Hepatocyte (in vitro differentiated cells): ENCODE data around the gene LMBRD2. TPM values are rescaled to one million over a fixed set of nuclear protein-coding genes. Genes with fewer than 3 reads are reported as not detected.

ENCODE experiments used
- DNase-seq: peaks from one replicate; pipeline ENCODE4 v3.0.0-alpha.2; 2016; ENCODE audit warnings: low spot score
- H2AFZ ChIP-seq: fragments of 200-600 bp; sonication (generic); 2 replicates; pipeline ENCODE4 v1.6.0; 2016; ENCODE audit warnings: antibody characterized with exemption, mild to moderate bottlenecking
- H3K27ac ChIP-seq: fragments of 200-600 bp; sonication (generic); 2 replicates; pipeline ENCODE4 v1.5.1; 2016; ENCODE audit warnings: mild to moderate bottlenecking
- H3K27me3 ChIP-seq: fragments of 200-600 bp; sonication (generic); 2 replicates; pipeline ENCODE4 v1.6.1; 2016
- H3K36me3 ChIP-seq: fragments of 200-600 bp; sonication (generic); replicated peaks from 2 replicates; pipeline ENCODE4 v1.5.1; 2016; ENCODE audit warnings: low read depth; ENCODE audit not compliant: insufficient read depth
- H3K4me1 ChIP-seq: fragments of 200-600 bp; sonication (generic); 2 replicates; pipeline ENCODE4 v1.5.1; 2016; ENCODE audit warnings: mild to moderate bottlenecking, moderate library complexity; ENCODE audit not compliant: insufficient read depth
- H3K4me2 ChIP-seq: fragments of 200-600 bp; sonication (generic); 2 replicates; pipeline ENCODE4 v1.6.0; 2016
- H3K4me3 ChIP-seq: fragments of 200-600 bp; sonication (generic); 2 replicates; pipeline ENCODE4 v1.5.1; 2016; ENCODE audit warnings: mild to moderate bottlenecking
- H3K79me2 ChIP-seq: fragments of 200-600 bp; sonication (generic); 2 replicates; pipeline ENCODE4 v1.6.0; 2017; ENCODE audit warnings: mild to moderate bottlenecking
- H3K9me2 ChIP-seq: fragments of 200-600 bp; sonication (generic); replicated peaks from 2 replicates; pipeline ENCODE4 v1.6.0; 2017; ENCODE audit warnings: mild to moderate bottlenecking; ENCODE audit not compliant: insufficient read depth
- H3K9me3 ChIP-seq: fragments of 200-600 bp; sonication (generic); 2 replicates; pipeline ENCODE4 v1.5.1; 2016; ENCODE audit warnings: low read depth, mild to moderate bottlenecking
- H4K20me1 ChIP-seq: fragments of 200-600 bp; sonication (generic); 2 replicates; pipeline ENCODE4 v1.6.0; 2016; ENCODE audit warnings: mild to moderate bottlenecking; ENCODE audit not compliant: insufficient read depth, poor library complexity, severe bottlenecking
- EZH2 ChIP-seq: fragments of 200-600 bp; sonication (generic); IDR thresholded peaks from 2 replicates; pipeline ENCODE4 v1.6.1; 2016; ENCODE audit warnings: antibody characterized with exemption, mild to moderate bottlenecking, borderline replicate concordance
- EZH2phosphoT487 ChIP-seq: fragments of 200-600 bp; sonication (generic); IDR thresholded peaks from one replicate; pipeline ENCODE4 v1.6.1; 2018; ENCODE audit warnings: antibody characterized with exemption, mild to moderate bottlenecking, low read depth, moderate library complexity; ENCODE audit not compliant: unreplicated experiment, severe bottlenecking
- WGBS: methylation state at CpG from one replicate; pipeline ENCODE4 v1.1.6; 2016; ENCODE audit warnings: low lambda C conversion rate; ENCODE audit errors: missing lambda C conversion rate; 5-methylcytosine and 5-hydroxymethylcytosine counted together
- polyA plus RNA-seq: library from polyadenylated mRNA; unstranded; fragments of >200 nt; fragmentation: Nextera tagmentation; extraction: Ambion mirVana; gene quantifications from 2 replicates; pipeline ENCODE4 v1.2.1, GENCODE V29; 2016
- total RNA-seq: library from RNA; depleted of rRNA; stranded (reverse); fragments of >200 nt; gene quantifications from 2 replicates; pipeline ENCODE4 v1.2.3, GENCODE V29; 2014
- TF ChIP-seq, protein P1 (sequence below): fragments of 200-600 bp; sonication (generic); IDR thresholded peaks from 2 replicates; pipeline ENCODE4 v1.5.1; 2016; ENCODE audit warnings: antibody characterized with exemption, mild to moderate bottlenecking; ENCODE audit not compliant: poor library complexity

LMBRD2 gene
- total and polyA plus RNA-seq, 2 experiments from 2014 or later: 4.5 to 27.9 TPM

DNA sequence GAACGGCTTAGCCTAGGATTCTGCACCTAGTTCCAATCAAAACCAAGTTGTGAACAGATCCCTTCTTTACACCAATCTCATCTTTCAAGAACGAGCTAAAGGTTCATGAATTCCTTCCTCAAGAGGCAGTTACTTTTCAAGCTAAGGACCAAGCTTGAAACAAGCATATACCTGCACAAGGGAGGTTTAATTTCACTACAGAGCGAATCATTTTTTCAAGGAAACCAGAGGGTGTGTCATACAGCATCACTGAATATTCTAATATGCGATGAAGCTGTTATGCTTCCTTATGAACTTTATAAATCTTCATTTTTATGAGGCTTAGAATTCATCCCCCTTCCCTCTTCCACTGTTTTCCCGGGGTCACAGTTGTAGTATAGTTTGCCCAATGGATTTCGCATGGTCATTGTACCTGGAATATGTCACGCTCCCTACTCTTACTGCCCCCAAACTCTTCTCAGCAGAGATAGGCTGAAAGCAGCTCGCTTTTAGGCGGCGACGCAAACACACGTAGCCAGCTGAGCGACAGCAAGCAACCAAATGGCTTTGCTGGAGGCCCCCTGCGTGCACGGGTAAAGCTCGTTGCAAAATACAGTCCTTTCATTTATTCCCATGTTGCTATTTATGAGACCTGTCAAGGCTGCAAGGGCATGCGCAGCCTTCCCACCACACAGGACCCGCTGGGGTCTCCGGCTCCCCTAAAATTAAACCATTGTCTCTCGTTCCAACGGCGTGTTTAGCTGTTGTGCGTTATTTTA, 832 bp downstream of the LMBRD2 start:
- peaks cover 73% of the 10 kb centered on the region for H3K79me2 ChIP-seq
- TF ChIP-seq, protein P1, sequence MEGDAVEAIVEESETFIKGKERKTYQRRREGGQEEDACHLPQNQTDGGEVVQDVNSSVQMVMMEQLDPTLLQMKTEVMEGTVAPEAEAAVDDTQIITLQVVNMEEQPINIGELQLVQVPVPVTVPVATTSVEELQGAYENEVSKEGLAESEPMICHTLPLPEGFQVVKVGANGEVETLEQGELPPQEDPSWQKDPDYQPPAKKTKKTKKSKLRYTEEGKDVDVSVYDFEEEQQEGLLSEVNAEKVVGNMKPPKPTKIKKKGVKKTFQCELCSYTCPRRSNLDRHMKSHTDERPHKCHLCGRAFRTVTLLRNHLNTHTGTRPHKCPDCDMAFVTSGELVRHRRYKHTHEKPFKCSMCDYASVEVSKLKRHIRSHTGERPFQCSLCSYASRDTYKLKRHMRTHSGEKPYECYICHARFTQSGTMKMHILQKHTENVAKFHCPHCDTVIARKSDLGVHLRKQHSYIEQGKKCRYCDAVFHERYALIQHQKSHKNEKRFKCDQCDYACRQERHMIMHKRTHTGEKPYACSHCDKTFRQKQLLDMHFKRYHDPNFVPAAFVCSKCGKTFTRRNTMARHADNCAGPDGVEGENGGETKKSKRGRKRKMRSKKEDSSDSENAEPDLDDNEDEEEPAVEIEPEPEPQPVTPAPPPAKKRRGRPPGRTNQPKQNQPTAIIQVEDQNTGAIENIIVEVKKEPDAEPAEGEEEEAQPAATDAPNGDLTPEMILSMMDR: no peak
- TF ChIP-seq EZH2 (no peak), EZH2phosphoT487 (no peak)
- DNase-seq: peak; percentile 64

DNA sequence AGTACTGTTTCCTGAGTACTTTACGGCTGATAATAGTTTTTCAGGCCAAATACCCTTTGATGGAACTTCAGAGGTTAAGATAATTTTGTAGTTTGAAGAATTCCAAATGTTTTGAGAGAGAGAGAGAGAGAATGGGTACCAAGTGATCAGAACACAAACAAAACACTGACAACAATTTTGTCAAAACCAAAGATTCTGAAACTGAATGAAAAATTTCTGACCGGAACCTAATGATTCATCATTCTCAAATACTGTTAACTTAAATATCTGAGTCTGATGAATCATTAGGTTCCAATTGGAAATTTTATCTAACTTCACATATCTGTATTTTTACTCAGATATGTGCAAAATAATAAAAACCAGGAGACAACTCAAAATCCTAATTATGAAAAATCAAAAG, 4.0 kb downstream of the LMBRD2 start:
- 75% methylated on average over 2 of the region's 2 CpGs for WGBS
- no peak overlapping the region for H3K4me2 ChIP-seq
- H3K36me3 ChIP-seq: no peaks in the 10 kb centered on the region

More for the DNA sequence above, 832 bp downstream of the LMBRD2 start:
- H3K9me3 ChIP-seq: no peaks in the 10 kb centered on the region
- H3K4me1 ChIP-seq: peaks cover 23% of the 10 kb centered on the region
- no peaks in the 10 kb centered on the region for H3K9me2 ChIP-seq
- H4K20me1 ChIP-seq: no peaks in the 10 kb centered on the region
- H3K27me3 ChIP-seq: no peaks in the 10 kb centered on the region
- H3K27ac ChIP-seq: peak overlapping the region; percentile 77
- H3K4me3 ChIP-seq: peak overlapping the region; percentile 42
- peak overlapping the region; percentile 72 for H2AFZ ChIP-seq
- no peaks in the 10 kb centered on the region for H3K36me3 ChIP-seq
- H3K4me2 ChIP-seq: peak overlapping the region; percentile 90
- 7% methylated on average over 23 of the region's 23 CpGs for WGBS

DNA sequence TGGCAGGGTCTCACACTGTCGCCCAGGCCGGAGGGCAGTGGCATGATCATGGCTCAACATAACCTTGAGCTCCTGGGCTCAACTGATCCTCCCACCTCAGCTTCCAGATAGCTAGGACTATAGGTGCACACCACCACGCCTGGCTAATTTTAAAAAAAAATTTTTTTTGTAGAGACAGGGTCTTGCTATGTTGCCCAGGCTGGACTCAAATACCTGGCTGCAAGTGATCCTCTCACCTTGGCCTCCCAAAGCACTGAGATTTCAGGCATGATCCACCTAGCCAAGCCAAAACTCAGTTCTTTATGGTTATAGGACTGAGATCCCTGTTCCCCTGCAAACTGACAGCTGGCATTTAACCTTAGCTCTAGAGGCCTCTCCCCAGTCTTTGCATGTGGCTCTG, 5.3 kb downstream of the LMBRD2 start:
- Histone ChIP-seq H3K4me2 (no peak overlapping the region), H3K36me3 (no peaks in the 10 kb centered on the region), H4K20me1 (no peaks in the 10 kb centered on the region), H3K27ac (peak overlapping the region; percentile 15), H3K79me2 (peaks cover 69% of the 10 kb centered on the region), H3K27me3 (no peaks in the 10 kb centered on the region), H3K4me3 (no peak overlapping the region), H2AFZ (no peak overlapping the region), H3K4me1 (peaks cover 5% of the 10 kb centered on the region), H3K9me2 (no peaks in the 10 kb centered on the region), H3K9me3 (no peaks in the 10 kb centered on the region)
- WGBS: 74% methylated on average over 3 of the region's 3 CpGs
- DNase-seq: no peak
- TF ChIP-seq EZH2 (no peak), EZH2phosphoT487 (no peak)
- TF ChIP-seq, protein P1: no peak

More for the DNA sequence above, 4.0 kb downstream of the LMBRD2 start:
- no peak overlapping the region for H3K4me3 ChIP-seq
- TF ChIP-seq EZH2phosphoT487 (no peak), EZH2 (no peak)
- TF ChIP-seq, protein P1: no peak
- no peaks in the 10 kb centered on the region for H3K9me2 ChIP-seq
- no peaks in the 10 kb centered on the region for H3K27me3 ChIP-seq
- DNase-seq: no peak
- peaks cover 5% of the 10 kb centered on the region for H3K4me1 ChIP-seq
- no peaks in the 10 kb centered on the region for H4K20me1 ChIP-seq
- peaks cover 72% of the 10 kb centered on the region for H3K79me2 ChIP-seq
- no peaks in the 10 kb centered on the region for H3K9me3 ChIP-seq
- no peak overlapping the region for H2AFZ ChIP-seq
- H3K27ac ChIP-seq: no peak overlapping the region
